Caco-2 (cell line): ENCODE results near the gene MACROD2. TPM values are rescaled to one million over a fixed set of nuclear protein-coding genes. Genes with fewer than 3 reads are reported as not detected.

ENCODE experiments used
- BruUV-seq: library from RNA; stranded (reverse); fragments of 400-500 nt; replicated peaks from 2 replicates; lab custom pipeline; 2021; lab: Mats Ljungman, UMichigan
- CTCF ChIA-PET: fragments of 300-600 bp; sonication (Branson Sonifier 250); formaldehyde crosslinking; loops from one replicate; lab custom pipeline; 2022; ENCODE audit warnings: antibody characterized with exemption; lab: Charles Lee
- POLR2A ChIA-PET: fragments of 300-600 bp; sonication (Branson Sonifier 250); formaldehyde crosslinking; loops from one replicate; lab custom pipeline; 2022; ENCODE audit warnings: antibody characterized with exemption; lab: Charles Lee
- DNase-seq, 2 experiments: peaks; one replicate each; pipeline versions ENCODE4 v3.0.0 to v3.0.0-alpha.2; 2020 to 2022
- H3K27me3 ChIP-seq: replicated peaks from 2 replicates; pipeline ENCODE4 v1.6.0; 2011; ENCODE audit warnings: low read length; ENCODE audit not compliant: control insufficient read depth, insufficient read depth
- H3K36me3 ChIP-seq: 2 replicates; pipeline ENCODE4 v1.5.1; 2011; ENCODE audit warnings: low read length; ENCODE audit not compliant: control insufficient read depth, insufficient read depth
- H3K4me1 ChIP-seq: fragments of 250-450 bp; sonication (Bioruptor Pico); 2 replicates; pipeline ENCODE4 v1.5.1; 2020; ENCODE audit warnings: mild to moderate bottlenecking
- H3K4me3 ChIP-seq: 2 replicates; pipeline ENCODE4 v1.5.1; 2011; ENCODE audit warnings: low read depth, mild to moderate bottlenecking, control low read depth, low read length
- H3K9me3 ChIP-seq: fragments of 250-450 bp; sonication (Bioruptor Pico); 2 replicates; pipeline ENCODE4 v1.5.1; 2020; ENCODE audit warnings: mild to moderate bottlenecking, moderate library complexity
- H3K27ac Mint-ChIP-seq: one replicate; pipeline ENCODE4 v1.8.0; 2022; ENCODE audit warnings: mixed read lengths; ENCODE audit not compliant: unreplicated experiment
- H3K27me3 Mint-ChIP-seq: one replicate; pipeline ENCODE4 v1.8.0; 2022; ENCODE audit warnings: mixed read lengths; ENCODE audit not compliant: insufficient read depth, unreplicated experiment
- H3K36me3 Mint-ChIP-seq: one replicate; pipeline ENCODE4 v1.8.0; 2022; ENCODE audit warnings: mild to moderate bottlenecking, mixed read lengths; ENCODE audit not compliant: insufficient read depth, unreplicated experiment
- H3K4me1 Mint-ChIP-seq: one replicate; pipeline ENCODE4 v1.8.0; 2022; ENCODE audit warnings: low read depth, mixed read lengths; ENCODE audit not compliant: unreplicated experiment
- H3K4me3 Mint-ChIP-seq: one replicate; pipeline ENCODE4 v1.8.0; 2022; ENCODE audit warnings: mild to moderate bottlenecking, moderate library complexity, mixed read lengths; ENCODE audit not compliant: unreplicated experiment
- H3K9me3 Mint-ChIP-seq: one replicate; pipeline ENCODE4 v1.8.0; 2022; ENCODE audit warnings: mixed read lengths; ENCODE audit not compliant: unreplicated experiment
- intact Hi-C: fragments of 100-400 bp; cut with micrococcal nuclease; formaldehyde crosslinking; loops from one replicate; pipeline ENCODE4 v1.10.0; 2022; ENCODE audit not compliant: unreplicated experiment
- total RNA-seq: library from RNA; stranded (reverse); gene quantifications from 2 replicates; pipeline ENCODE4 v1.2.3, GENCODE V29; 2022
- TF ChIP-seq, protein P1 (sequence below), 2 experiments: fragments of 200-600 bp in 1 of 2; IDR thresholded peaks; 1 replicate in 1 of 2; 2 replicates in 1 of 2; pipeline versions ENCODE4 v1.5.1 to v1.8.0; 2011 to 2022; ENCODE audit warnings: antibody characterized with exemption in 1 of 2, control low read depth in 1 of 2, inconsistent platforms in 1 of 2, low read depth in 1 of 2, low read length in 1 of 2, mild to moderate bottlenecking in 1 of 2, moderate library complexity in 1 of 2; ENCODE audit not compliant: insufficient read depth in 1 of 2, severe bottlenecking in 1 of 2, unreplicated experiment in 1 of 2

The MACROD2 gene
- total RNA-seq, 1 experiment from 2014 or later, result 6.4 TPM

GRCh38 chr20:15265581-15266309 is 1270.4 kb downstream of the MACROD2 start:
- no peak overlapping the region for H3K4me3 Mint-ChIP-seq
- Histone ChIP-seq H3K27me3 (no peaks in the 10 kb centered on the region), H3K4me3 (no peak overlapping the region), H3K4me1 (no peaks in the 10 kb centered on the region), H3K9me3 (no peaks in the 10 kb centered on the region), H3K36me3 (no peaks in the 10 kb centered on the region)
- H3K27ac Mint-ChIP-seq, result no peak overlapping the region
- H3K9me3 Mint-ChIP-seq, result peaks cover 10% of the 10 kb centered on the region
- H3K36me3 Mint-ChIP-seq, result no peaks in the 10 kb centered on the region
- BruUV-seq, result no TSS peak
- POLR2A ChIA-PET, result no interaction called here
- CTCF ChIA-PET, result no interaction called here
- intact Hi-C loops, result no loop called here
- TF ChIP-seq, protein P1, sequence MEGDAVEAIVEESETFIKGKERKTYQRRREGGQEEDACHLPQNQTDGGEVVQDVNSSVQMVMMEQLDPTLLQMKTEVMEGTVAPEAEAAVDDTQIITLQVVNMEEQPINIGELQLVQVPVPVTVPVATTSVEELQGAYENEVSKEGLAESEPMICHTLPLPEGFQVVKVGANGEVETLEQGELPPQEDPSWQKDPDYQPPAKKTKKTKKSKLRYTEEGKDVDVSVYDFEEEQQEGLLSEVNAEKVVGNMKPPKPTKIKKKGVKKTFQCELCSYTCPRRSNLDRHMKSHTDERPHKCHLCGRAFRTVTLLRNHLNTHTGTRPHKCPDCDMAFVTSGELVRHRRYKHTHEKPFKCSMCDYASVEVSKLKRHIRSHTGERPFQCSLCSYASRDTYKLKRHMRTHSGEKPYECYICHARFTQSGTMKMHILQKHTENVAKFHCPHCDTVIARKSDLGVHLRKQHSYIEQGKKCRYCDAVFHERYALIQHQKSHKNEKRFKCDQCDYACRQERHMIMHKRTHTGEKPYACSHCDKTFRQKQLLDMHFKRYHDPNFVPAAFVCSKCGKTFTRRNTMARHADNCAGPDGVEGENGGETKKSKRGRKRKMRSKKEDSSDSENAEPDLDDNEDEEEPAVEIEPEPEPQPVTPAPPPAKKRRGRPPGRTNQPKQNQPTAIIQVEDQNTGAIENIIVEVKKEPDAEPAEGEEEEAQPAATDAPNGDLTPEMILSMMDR (IDR thresholded peaks at IDR 0.05; ENCODE audit: insufficient read depth in 1 of 2, low read depth in 1 of 2, low read length in 1 of 2, severe bottlenecking in 1 of 2, unreplicated experiment in 1 of 2), result no peak
- H3K4me1 Mint-ChIP-seq, result no peaks in the 10 kb centered on the region
- H3K27me3 Mint-ChIP-seq, result no peaks in the 10 kb centered on the region
- DNase-seq, result no peak

- H3K27me3 Mint-ChIP-seq, result no peaks in the 10 kb centered on the region
- CTCF ChIA-PET, result no interaction called here
- H3K27ac Mint-ChIP-seq, result no peak overlapping the region
- POLR2A ChIA-PET, result no interaction called here
- H3K4me1 Mint-ChIP-seq, result no peaks in the 10 kb centered on the region
- no peak for DNase-seq
- intact Hi-C loops, result no loop called here
- Histone ChIP-seq H3K36me3 (no peaks in the 10 kb centered on the region), H3K4me1 (no peaks in the 10 kb centered on the region), H3K27me3 (no peaks in the 10 kb centered on the region), H3K4me3 (no peak overlapping the region), H3K9me3 (no peaks in the 10 kb centered on the region)
- TF ChIP-seq, protein P1 (IDR thresholded peaks at IDR 0.05; ENCODE audit: insufficient read depth in 1 of 2, low read depth in 1 of 2, low read length in 1 of 2, severe bottlenecking in 1 of 2, unreplicated experiment in 1 of 2), result no peak
- peaks cover 10% of the 10 kb centered on the region for H3K9me3 Mint-ChIP-seq
- no TSS peak for BruUV-seq
- no peaks in the 10 kb centered on the region for H3K36me3 Mint-ChIP-seq
- H3K4me3 Mint-ChIP-seq, result no peak overlapping the region
These were observed 1272.6 kb downstream of the MACROD2 start for GRCh38 chr20:15267935-15268334.

- POLR2A ChIA-PET, result no interaction called here
- H3K4me3 ChIP-seq, result no peak overlapping the region
- DNase-seq, result no peak
- intact Hi-C loops, result no loop called here
- H3K9me3 ChIP-seq, result peaks cover 10% of the 10 kb centered on the region; the same call in 1 of the 2 replicates
- CTCF ChIA-PET, result no interaction called here
- H3K36me3 Mint-ChIP-seq, result no peaks in the 10 kb centered on the region
- H3K4me1 Mint-ChIP-seq, result no peaks in the 10 kb centered on the region
- H3K27me3 ChIP-seq, result no peaks in the 10 kb centered on the region
- peaks cover 21% of the 10 kb centered on the region for H3K9me3 Mint-ChIP-seq
- TF ChIP-seq, protein P1 (IDR thresholded peaks at IDR 0.05; ENCODE audit: insufficient read depth in 1 of 2, low read depth in 1 of 2, low read length in 1 of 2, severe bottlenecking in 1 of 2, unreplicated experiment in 1 of 2), result no peak
- H3K27ac Mint-ChIP-seq, result no peak overlapping the region
- H3K4me3 Mint-ChIP-seq, result no peak overlapping the region
- H3K4me1 ChIP-seq, result no peaks in the 10 kb centered on the region
- H3K36me3 ChIP-seq, result no peaks in the 10 kb centered on the region
- no TSS peak for BruUV-seq
- no peaks in the 10 kb centered on the region for H3K27me3 Mint-ChIP-seq
These were observed 1282.7 kb downstream of the MACROD2 start for GRCh38 chr20:15278041-15278440.
